ENCODE measurements around the gene TMEM170A.

DNA sequence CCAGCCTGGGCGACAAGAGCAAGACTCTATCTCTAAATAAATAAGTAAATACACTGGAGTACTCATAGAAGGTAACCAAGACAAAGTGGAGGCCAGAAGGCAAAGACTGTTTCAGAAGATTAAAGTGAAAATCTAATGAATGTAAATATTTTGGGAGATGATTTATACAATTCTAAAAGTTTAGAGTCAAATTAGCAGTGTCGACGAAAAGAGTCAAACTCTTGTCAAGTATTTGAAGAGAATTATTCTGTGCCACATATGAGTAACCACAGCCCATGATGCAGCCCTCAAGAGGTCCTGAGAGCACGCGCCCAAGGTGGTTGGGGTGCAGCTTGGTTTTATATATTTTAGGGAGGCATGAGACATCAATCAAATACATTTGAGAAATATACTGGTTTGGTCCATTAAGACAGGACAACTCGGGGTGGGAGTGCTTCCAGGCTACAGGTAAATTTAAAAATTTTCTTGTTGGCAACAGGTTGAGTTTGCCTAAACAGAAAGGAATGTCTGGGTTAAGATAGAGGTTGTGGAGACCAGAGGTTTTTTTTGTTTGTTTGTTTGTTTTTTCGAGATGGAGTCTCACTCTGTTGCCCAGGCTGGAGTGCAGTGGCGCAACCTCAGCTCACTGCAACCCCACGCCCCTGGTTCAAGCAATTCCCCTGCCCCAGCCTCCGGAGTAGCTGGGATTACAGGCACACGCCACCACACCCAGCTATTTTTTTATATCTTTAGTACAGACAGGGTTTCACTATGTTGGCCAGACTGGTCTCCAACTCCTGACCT, 34.7 kb downstream of the TMEM170A start:
- TF ChIP-seq POLR2A (IDR thresholded peaks at IDR 0.05; ENCODE audit: low read depth, low read length) (no peak), POU2F2 (IDR thresholded peaks at IDR 0.05; ENCODE audit: low read depth, low read length) (no peak), POLR2AphosphoS5 (IDR thresholded peaks at IDR 0.05; ENCODE audit: low read depth, low read length) (no peak), SPI1 (IDR thresholded peaks at IDR 0.05; ENCODE audit: low read depth, low read length) (no peak)

Data from GM12891 (cell line).